DND-41 (cell line): ENCODE measurements around the gene ATP6V1G1.

Experiments
- ATAC-seq: fragments of 200-7000 bp; cut with Tn5 transposase; 3 replicates; pipeline ENCODE4 v1.9.1; 2021; ENCODE audit warnings: low read depth; ENCODE audit not compliant: insufficient read depth
- DNase-seq: peaks from one replicate; pipeline ENCODE4 v3.0.0-alpha.2; 2020
- H2AFZ ChIP-seq: 2 replicates; pipeline ENCODE4 v1.6.0; 2012; ENCODE audit warnings: low read depth, low read length
- H3K27ac ChIP-seq: 2 replicates; pipeline ENCODE4 v1.5.1; 2012; ENCODE audit warnings: low read length, inconsistent platforms
- H3K27me3 ChIP-seq: fragments of 200-600 bp; sonication (generic); 2 replicates; pipeline ENCODE4 v1.6.0; 2012; ENCODE audit warnings: low read length, mild to moderate bottlenecking, inconsistent platforms; ENCODE audit not compliant: insufficient read depth, poor library complexity
- H3K36me3 ChIP-seq: 2 replicates; pipeline ENCODE4 v1.5.1; 2012; ENCODE audit warnings: low read length, inconsistent platforms; ENCODE audit not compliant: insufficient read depth
- H3K4me1 ChIP-seq: 2 replicates; pipeline ENCODE4 v1.5.1; 2012; ENCODE audit warnings: mild to moderate bottlenecking, low read length; ENCODE audit not compliant: insufficient read depth
- H3K4me2 ChIP-seq: 2 replicates; pipeline ENCODE4 v1.6.0; 2012; ENCODE audit warnings: mild to moderate bottlenecking, moderate library complexity, low read length, inconsistent platforms; ENCODE audit not compliant: insufficient read depth
- H3K4me3 ChIP-seq, 2 experiments: fragments of 200-600 bp in 1 of 2; shearing (Covaris generic) in 1 of 2; 2 replicates each; pipeline ENCODE4 v1.5.1; 2012 to 2016; ENCODE audit warnings: inconsistent platforms in 2 of 2, low read length in 2 of 2, mild to moderate bottlenecking in 2 of 2, low read depth in 1 of 2, moderate library complexity in 1 of 2
- H3K79me2 ChIP-seq: 2 replicates; pipeline ENCODE4 v1.6.0; 2012; ENCODE audit warnings: low read length, inconsistent platforms; ENCODE audit not compliant: insufficient read depth
- H3K9ac ChIP-seq: 2 replicates; pipeline ENCODE4 v1.6.0; 2012; ENCODE audit warnings: low read depth, mild to moderate bottlenecking, inconsistent platforms, low read length, moderate library complexity
- H3K9me3 ChIP-seq: 2 replicates; pipeline ENCODE4 v1.5.1; 2012; ENCODE audit warnings: low read length, moderate library complexity, mild to moderate bottlenecking, inconsistent platforms; ENCODE audit not compliant: insufficient read depth, severe bottlenecking
- H4K20me1 ChIP-seq: 2 replicates; pipeline ENCODE4 v1.6.0; 2012; ENCODE audit warnings: low read length; ENCODE audit not compliant: insufficient read depth
- CTCF ChIP-seq: IDR thresholded peaks from 2 replicates; pipeline ENCODE4 v1.5.1; 2012; ENCODE audit warnings: borderline replicate concordance, low read length, moderate library complexity, mild to moderate bottlenecking; ENCODE audit not compliant: poor library complexity, severe bottlenecking; ENCODE audit errors: extremely low read depth
- EZH2 ChIP-seq: IDR thresholded peaks from 3 replicates; pipeline ENCODE4 v1.6.1; 2012; ENCODE audit warnings: borderline replicate concordance, low read depth, mild to moderate bottlenecking, moderate library complexity, low read length, inconsistent platforms; ENCODE audit not compliant: severe bottlenecking

Gene ATP6V1G1

GRCh38 chr9:114560956-114561355 lies 26.6 kb upstream of the ATP6V1G1 start:
- no peak overlapping the region for H2AFZ ChIP-seq
- no peak for ATAC-seq
- no peak overlapping the region for H3K9ac ChIP-seq
- no peak overlapping the region for H3K27ac ChIP-seq
- DNase-seq = no peak
- no peak overlapping the region for H3K4me2 ChIP-seq
- no peaks in the 10 kb centered on the region for H3K79me2 ChIP-seq
- H3K9me3 ChIP-seq = no peaks in the 10 kb centered on the region
- TF ChIP-seq EZH2 (no peak), CTCF (no peak)
- no peaks in the 10 kb centered on the region for H3K27me3 ChIP-seq
- H3K4me1 ChIP-seq = no peaks in the 10 kb centered on the region
- no peaks in the 10 kb centered on the region for H3K36me3 ChIP-seq
- H3K4me3 ChIP-seq = no peak overlapping the region
- H4K20me1 ChIP-seq = no peaks in the 10 kb centered on the region

- ATAC-seq (no peak), DNase-seq (no peak)
- Histone ChIP-seq H4K20me1 (no peaks in the 10 kb centered on the region), H3K9ac (no peak overlapping the region), H3K79me2 (no peaks in the 10 kb centered on the region), H3K9me3 (no peaks in the 10 kb centered on the region), H3K27ac (no peak overlapping the region), H2AFZ (no peak overlapping the region), H3K4me2 (no peak overlapping the region), H3K36me3 (no peaks in the 10 kb centered on the region), H3K4me3 (no peak overlapping the region), H3K27me3 (no peaks in the 10 kb centered on the region), H3K4me1 (no peaks in the 10 kb centered on the region)
- TF ChIP-seq EZH2 = no peak
- TF ChIP-seq CTCF = no peak
These were observed 25.8 kb upstream of the ATP6V1G1 start for GRCh38 chr9:114561771-114562170.

- Histone ChIP-seq H3K4me2 (no peak overlapping the region), H3K4me3 (no peak overlapping the region), H4K20me1 (no peaks in the 10 kb centered on the region), H3K9ac (no peak overlapping the region), H3K27me3 (no peaks in the 10 kb centered on the region), H3K79me2 (no peaks in the 10 kb centered on the region), H2AFZ (no peak overlapping the region), H3K4me1 (no peaks in the 10 kb centered on the region), H3K36me3 (no peaks in the 10 kb centered on the region), H3K9me3 (no peaks in the 10 kb centered on the region), H3K27ac (no peak overlapping the region)
- ATAC-seq (no peak), DNase-seq (no peak)
- TF ChIP-seq CTCF = no peak
- no peak for TF ChIP-seq EZH2
These were observed 22.4 kb upstream of the ATP6V1G1 start for GRCh38 chr9:114565204-114565603.

- Histone ChIP-seq H4K20me1 (no peaks in the 10 kb centered on the region), H3K79me2 (no peaks in the 10 kb centered on the region), H3K4me2 (no peak overlapping the region), H3K27me3 (no peaks in the 10 kb centered on the region), H3K4me1 (no peaks in the 10 kb centered on the region), H2AFZ (no peak overlapping the region), H3K36me3 (no peaks in the 10 kb centered on the region), H3K4me3 (no peak overlapping the region), H3K9ac (no peak overlapping the region), H3K9me3 (no peaks in the 10 kb centered on the region), H3K27ac (no peak overlapping the region)
- ATAC-seq (no peak), DNase-seq (no peak)
- TF ChIP-seq CTCF = no peak
- TF ChIP-seq EZH2 = no peak
These were observed 16.8 kb upstream of the ATP6V1G1 start for GRCh38 chr9:114570742-114571141.
